Right lobe of liver (tissue), 6 donors: ENCODE data around the gene DUSP8. TPM values are rescaled to one million over a fixed set of nuclear protein-coding genes. Genes with fewer than 3 reads are reported as not detected.

Experiments
- ATAC-seq, 4 donors: fragments of 200-7000 bp; cut with Tn5 transposase; one replicate each; pipeline ENCODE4 v1.9.1; 2020; ENCODE audit warnings: mild to moderate bottlenecking in 4 of 4, moderate library complexity in 4 of 4
- DNase-seq, 3 donors: peaks; one replicate each; pipeline ENCODE4 v3.0.0-alpha.2; 2020
- H3K27ac ChIP-seq, 3 donors: fragments of 200-600 bp; one replicate each; pipeline ENCODE4 v1.8.0; 2022
- H3K27me3 ChIP-seq, 2 donors: fragments of 200-600 bp; one replicate each; pipeline ENCODE4 v1.8.0; 2022
- H3K36me3 ChIP-seq, 4 donors: fragments of 200-600 bp; sonication (generic) in 1 of 4; one replicate each; pipeline versions ENCODE4 v1.5.1 to v1.8.0; 2017 to 2022; ENCODE audit warnings: control low read depth in 1 of 4
- H3K4me1 ChIP-seq, 4 donors: fragments of 200-600 bp; sonication (generic) in 1 of 4; one replicate each; pipeline versions ENCODE4 v1.5.1 to v1.8.0; 2017 to 2022; ENCODE audit warnings: control low read depth in 1 of 4
- H3K4me3 ChIP-seq, 3 donors: fragments of 200-600 bp; one replicate each; pipeline ENCODE4 v1.8.0; 2022
- H3K9me3 ChIP-seq, 4 donors: fragments of 200-600 bp; sonication (generic) in 1 of 4; one replicate each; pipeline versions ENCODE4 v1.5.1 to v1.8.0; 2017 to 2022; ENCODE audit warnings: control low read depth in 1 of 4
- POLR2A ChIP-seq: fragments of 450-650 bp; IDR thresholded peaks from one replicate; pipeline ENCODE4 v1.6.1; 2017; ENCODE audit warnings: antibody characterized with exemption, mild to moderate bottlenecking
- WGBS: methylation state at CpG from one replicate; pipeline ENCODE4 v1.1.6; 2018; ENCODE audit warnings: low coverage, low lambda C conversion rate; ENCODE audit not compliant: insufficient coverage; ENCODE audit errors: missing lambda C conversion rate; 5-methylcytosine and 5-hydroxymethylcytosine counted together
- intact Hi-C, 2 donors: fragments of 100-400 bp; cut with DNase I; formaldehyde crosslinking; loops; one replicate each; pipeline versions ENCODE4 v1.11.2 to v1.14.1; 2022
- total RNA-seq, 6 experiments: library from RNA; depleted of rRNA in 2 of 6; stranded (reverse); fragments of >200 nt in 2 of 6; fragmentation: NEBNext Ultra II Directional in 3 of 6; extraction: Animal tissue kit (Norgen Biotek cat#: 25700) in 3 of 6; gene quantifications; one replicate each; pipeline versions ENCODE4 v1.1.0 to v1.2.4, GENCODE V29; 2016 to 2023
- TF ChIP-seq, protein P1 (sequence below), 4 donors: fragments of 200-600 bp in 3 of 4; fragments of 450-650 bp in 1 of 4; IDR thresholded peaks; one replicate each; pipeline versions ENCODE4 v1.5.1 to v1.8.0; 2016 to 2022; ENCODE audit warnings: antibody characterized with exemption in 4 of 4, mild to moderate bottlenecking in 2 of 4
- donor health status: DM: no; HTN: yes; CAD: no.
- donor health status: DM: no; HTN: no; CAD: no.
- donor health status: DM: no; HTN: no; CAD: no.
- donor health status: DM: no; HTN: yes; CAD: no.
- donor health status: DM: no; HTN: yes; CAD: no.

The DUSP8 gene
- total RNA-seq, 6 experiments from 2014 or later = 0.22 to 13.7 (median 4.4) TPM

DNA sequence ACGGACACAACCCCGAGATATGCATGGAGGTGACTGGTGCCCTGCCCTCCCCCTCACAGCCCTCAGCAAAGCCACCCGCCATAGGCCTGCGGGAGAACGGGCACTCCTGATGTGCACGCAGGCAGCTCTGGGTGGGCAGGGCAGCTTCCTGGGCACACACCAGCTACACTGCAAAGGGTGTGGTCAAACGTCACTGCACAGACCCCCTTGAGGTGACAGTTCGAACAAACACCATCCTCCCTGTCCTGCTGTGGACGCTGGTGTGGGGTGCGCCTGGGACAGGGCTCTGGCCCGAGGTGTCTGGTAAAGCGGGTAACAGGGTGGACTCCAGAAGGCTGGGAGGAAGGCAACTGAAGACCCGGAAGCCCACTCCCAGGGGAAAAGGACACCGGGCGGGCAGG, 63.6 kb downstream of the DUSP8 start:
- TF ChIP-seq POLR2A = no peak
- TF ChIP-seq, protein P1, sequence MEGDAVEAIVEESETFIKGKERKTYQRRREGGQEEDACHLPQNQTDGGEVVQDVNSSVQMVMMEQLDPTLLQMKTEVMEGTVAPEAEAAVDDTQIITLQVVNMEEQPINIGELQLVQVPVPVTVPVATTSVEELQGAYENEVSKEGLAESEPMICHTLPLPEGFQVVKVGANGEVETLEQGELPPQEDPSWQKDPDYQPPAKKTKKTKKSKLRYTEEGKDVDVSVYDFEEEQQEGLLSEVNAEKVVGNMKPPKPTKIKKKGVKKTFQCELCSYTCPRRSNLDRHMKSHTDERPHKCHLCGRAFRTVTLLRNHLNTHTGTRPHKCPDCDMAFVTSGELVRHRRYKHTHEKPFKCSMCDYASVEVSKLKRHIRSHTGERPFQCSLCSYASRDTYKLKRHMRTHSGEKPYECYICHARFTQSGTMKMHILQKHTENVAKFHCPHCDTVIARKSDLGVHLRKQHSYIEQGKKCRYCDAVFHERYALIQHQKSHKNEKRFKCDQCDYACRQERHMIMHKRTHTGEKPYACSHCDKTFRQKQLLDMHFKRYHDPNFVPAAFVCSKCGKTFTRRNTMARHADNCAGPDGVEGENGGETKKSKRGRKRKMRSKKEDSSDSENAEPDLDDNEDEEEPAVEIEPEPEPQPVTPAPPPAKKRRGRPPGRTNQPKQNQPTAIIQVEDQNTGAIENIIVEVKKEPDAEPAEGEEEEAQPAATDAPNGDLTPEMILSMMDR (IDR thresholded peaks at IDR 0.05) = no peak
- H3K27me3 ChIP-seq = no peaks in the 10 kb centered on the region
- intact Hi-C loops = no loop called here
- H3K36me3 ChIP-seq = no peaks in the 10 kb centered on the region
- H3K27ac ChIP-seq = no peak overlapping the region
- no peaks in the 10 kb centered on the region for H3K4me1 ChIP-seq
- no peak for ATAC-seq
- peak in 2 of 3 donors; percentile 15 to 27 for DNase-seq
- H3K4me3 ChIP-seq = no peak overlapping the region
- no peaks in the 10 kb centered on the region for H3K9me3 ChIP-seq
- WGBS = 60% methylated on average over 1 of the region's 15 CpGs

GRCh38 chr11:1507381-1508140, 64.5 kb downstream of the DUSP8 start:
- no peaks in the 10 kb centered on the region for H3K27me3 ChIP-seq
- ATAC-seq (no peak), DNase-seq (peak in 2 of 3 donors; percentile 15 to 40)
- no peaks in the 10 kb centered on the region for H3K4me1 ChIP-seq
- intact Hi-C loops = no loop called here
- WGBS = 100% methylated on average over 3 of the region's 21 CpGs
- H3K9me3 ChIP-seq = no peaks in the 10 kb centered on the region
- H3K4me3 ChIP-seq = no peak overlapping the region
- H3K27ac ChIP-seq = no peak overlapping the region
- H3K36me3 ChIP-seq = no peaks in the 10 kb centered on the region
- no peak for TF ChIP-seq POLR2A
- TF ChIP-seq, protein P1 (IDR thresholded peaks at IDR 0.05) = no peak

GRCh38 chr11:1506981-1507380, 65.1 kb downstream of the DUSP8 start:
- no peaks in the 10 kb centered on the region for H3K9me3 ChIP-seq
- H3K4me3 ChIP-seq = no peak overlapping the region
- ATAC-seq = no peak
- WGBS = 77% methylated on average over 3 of the region's 9 CpGs
- H3K36me3 ChIP-seq = no peaks in the 10 kb centered on the region
- H3K4me1 ChIP-seq = no peaks in the 10 kb centered on the region
- no peaks in the 10 kb centered on the region for H3K27me3 ChIP-seq
- TF ChIP-seq POLR2A = no peak
- TF ChIP-seq, protein P1 (IDR thresholded peaks at IDR 0.05) = no peak
- intact Hi-C loops = no loop called here
- DNase-seq = peak in 1 of 3 donors; percentile 5
- H3K27ac ChIP-seq = no peak overlapping the region

- DNase-seq (peak in 2 of 3 donors; percentile 6 to 7), ATAC-seq (no peak)
- WGBS = 83% methylated on average over 5 of the region's 11 CpGs
- intact Hi-C loops = no loop called here
- no peak overlapping the region for H3K27ac ChIP-seq
- no peaks in the 10 kb centered on the region for H3K9me3 ChIP-seq
- TF ChIP-seq, protein P1 (IDR thresholded peaks at IDR 0.05) = no peak
- TF ChIP-seq POLR2A = no peak
- no peaks in the 10 kb centered on the region for H3K27me3 ChIP-seq
- no peaks in the 10 kb centered on the region for H3K4me1 ChIP-seq
- no peak overlapping the region for H3K4me3 ChIP-seq
- H3K36me3 ChIP-seq = no peaks in the 10 kb centered on the region
Measured at GRCh38 chr11:1505480-1505879, 66.6 kb downstream of the DUSP8 start.
